Osteocyte (in vitro differentiated cells): Measurements from ENCODE around the gene BCKDHB. TPM values are rescaled to one million over a fixed set of nuclear protein-coding genes. Genes with fewer than 3 reads are reported as not detected.

Source experiments
- DNase-seq: peaks from one replicate; pipeline ENCODE4 v3.0.0; 2021; ENCODE audit warnings: mixed read lengths; ENCODE audit not compliant: unreplicated experiment; ENCODE audit errors: extremely low spot score
- H3K27ac Mint-ChIP-seq: one replicate; pipeline ENCODE4 v1.8.0; 2021; ENCODE audit warnings: mild to moderate bottlenecking, mixed read lengths; ENCODE audit not compliant: unreplicated experiment
- H3K27me3 Mint-ChIP-seq: one replicate; pipeline ENCODE4 v1.8.0; 2021; ENCODE audit warnings: mixed read lengths; ENCODE audit not compliant: unreplicated experiment
- H3K36me3 Mint-ChIP-seq: one replicate; pipeline ENCODE4 v1.8.0; 2021; ENCODE audit warnings: mixed read lengths; ENCODE audit not compliant: unreplicated experiment
- H3K4me1 Mint-ChIP-seq: one replicate; pipeline ENCODE4 v1.8.0; 2021; ENCODE audit warnings: mixed read lengths; ENCODE audit not compliant: unreplicated experiment
- H3K4me3 Mint-ChIP-seq: one replicate; pipeline ENCODE4 v1.8.0; 2021; ENCODE audit warnings: mild to moderate bottlenecking, moderate library complexity, mixed read lengths; ENCODE audit not compliant: unreplicated experiment
- H3K9me3 Mint-ChIP-seq: one replicate; pipeline ENCODE4 v1.8.0; 2021; ENCODE audit warnings: mixed read lengths; ENCODE audit not compliant: unreplicated experiment
- total RNA-seq: library from RNA; stranded (reverse); gene quantifications from 2 replicates; pipeline ENCODE4 v1.2.1, GENCODE V29; 2021
- TF ChIP-seq, protein P1 (sequence below): fragments of 200-600 bp; sonication (generic); IDR thresholded peaks from 2 replicates; pipeline ENCODE4 v1.5.0; 2021; ENCODE audit warnings: antibody characterized with exemption, mild to moderate bottlenecking, moderate library complexity

The BCKDHB gene
- total RNA-seq, 1 donor from 2014 or later, result 20.4 TPM

DNA sequence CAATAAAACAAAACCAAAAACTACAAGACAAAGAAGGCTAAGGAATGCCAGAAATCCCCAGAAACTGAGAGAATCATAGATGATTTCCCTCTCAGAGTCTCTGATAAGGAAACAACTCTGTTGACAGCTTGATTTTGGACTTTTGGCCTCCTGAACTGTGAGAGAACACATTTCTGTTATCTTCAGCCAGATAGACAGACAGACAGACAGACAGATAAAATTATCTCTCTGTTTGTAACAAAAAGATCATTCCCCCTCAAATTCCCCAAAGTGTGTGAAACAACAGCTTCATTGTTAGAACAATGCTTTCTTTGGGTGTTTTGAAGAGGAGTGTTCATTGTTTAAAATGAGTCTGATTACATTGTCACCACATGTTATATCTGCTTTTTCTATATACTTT, 148.2 kb downstream of the BCKDHB start:
- H3K4me1 Mint-ChIP-seq, result peaks cover 2% of the 10 kb centered on the region
- H3K27me3 Mint-ChIP-seq, result no peaks in the 10 kb centered on the region
- H3K4me3 Mint-ChIP-seq, result no peak overlapping the region
- TF ChIP-seq, protein P1, sequence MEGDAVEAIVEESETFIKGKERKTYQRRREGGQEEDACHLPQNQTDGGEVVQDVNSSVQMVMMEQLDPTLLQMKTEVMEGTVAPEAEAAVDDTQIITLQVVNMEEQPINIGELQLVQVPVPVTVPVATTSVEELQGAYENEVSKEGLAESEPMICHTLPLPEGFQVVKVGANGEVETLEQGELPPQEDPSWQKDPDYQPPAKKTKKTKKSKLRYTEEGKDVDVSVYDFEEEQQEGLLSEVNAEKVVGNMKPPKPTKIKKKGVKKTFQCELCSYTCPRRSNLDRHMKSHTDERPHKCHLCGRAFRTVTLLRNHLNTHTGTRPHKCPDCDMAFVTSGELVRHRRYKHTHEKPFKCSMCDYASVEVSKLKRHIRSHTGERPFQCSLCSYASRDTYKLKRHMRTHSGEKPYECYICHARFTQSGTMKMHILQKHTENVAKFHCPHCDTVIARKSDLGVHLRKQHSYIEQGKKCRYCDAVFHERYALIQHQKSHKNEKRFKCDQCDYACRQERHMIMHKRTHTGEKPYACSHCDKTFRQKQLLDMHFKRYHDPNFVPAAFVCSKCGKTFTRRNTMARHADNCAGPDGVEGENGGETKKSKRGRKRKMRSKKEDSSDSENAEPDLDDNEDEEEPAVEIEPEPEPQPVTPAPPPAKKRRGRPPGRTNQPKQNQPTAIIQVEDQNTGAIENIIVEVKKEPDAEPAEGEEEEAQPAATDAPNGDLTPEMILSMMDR, result no peak
- H3K36me3 Mint-ChIP-seq, result no peaks in the 10 kb centered on the region
- no peaks in the 10 kb centered on the region for H3K9me3 Mint-ChIP-seq
- no peak for DNase-seq
- H3K27ac Mint-ChIP-seq, result no peak overlapping the region

DNA sequence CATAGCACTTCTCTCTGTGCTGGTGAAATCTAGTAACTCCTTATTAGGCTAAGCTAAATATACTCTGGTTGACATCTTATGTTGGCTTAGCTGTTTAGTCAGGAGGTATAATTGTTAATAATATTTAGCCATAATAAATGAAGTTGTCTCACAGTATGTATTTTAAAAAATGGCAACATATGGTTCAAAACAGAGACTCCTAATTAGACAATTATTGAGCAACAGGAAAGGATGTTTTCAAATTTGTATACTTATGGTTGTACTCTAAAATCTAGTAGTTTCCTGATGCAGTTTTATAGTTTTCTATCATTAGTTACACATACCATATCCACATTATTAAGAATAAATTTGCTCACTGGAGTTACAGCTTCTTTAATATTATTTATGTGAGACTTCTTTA, 150.2 kb downstream of the BCKDHB start:
- no peaks in the 10 kb centered on the region for H3K4me1 Mint-ChIP-seq

DNA sequence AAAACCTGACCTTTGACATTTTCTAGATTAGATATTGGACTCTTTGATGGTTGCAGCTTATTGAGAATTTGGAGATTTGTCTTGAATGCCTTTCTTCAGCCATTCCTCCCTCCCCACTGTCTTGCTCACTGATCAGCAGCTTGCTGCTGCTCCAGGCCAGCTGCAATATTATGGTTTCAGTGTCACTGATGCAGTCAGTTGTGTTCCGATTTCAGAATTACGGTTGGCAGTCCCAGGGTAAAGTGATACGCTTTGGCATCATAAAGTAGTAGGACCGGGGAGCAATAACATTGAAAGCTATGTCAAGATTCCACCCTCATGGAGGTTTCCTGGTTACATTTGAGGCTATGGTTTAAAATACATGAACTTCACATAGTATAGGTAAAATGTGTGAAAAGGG, 152.6 kb downstream of the BCKDHB start:
- TF ChIP-seq, protein P1, result no peak
- H3K27ac Mint-ChIP-seq, result no peak overlapping the region
- DNase-seq, result no peak
- H3K9me3 Mint-ChIP-seq, result no peaks in the 10 kb centered on the region
- H3K36me3 Mint-ChIP-seq, result no peaks in the 10 kb centered on the region
- no peak overlapping the region for H3K4me3 Mint-ChIP-seq
- H3K4me1 Mint-ChIP-seq, result no peaks in the 10 kb centered on the region
- H3K27me3 Mint-ChIP-seq, result no peaks in the 10 kb centered on the region

More for the DNA sequence above, 150.2 kb downstream of the BCKDHB start:
- Mint-ChIP-seq H3K27ac (no peak overlapping the region), H3K36me3 (no peaks in the 10 kb centered on the region), H3K4me3 (no peak overlapping the region), H3K9me3 (no peaks in the 10 kb centered on the region), H3K27me3 (no peaks in the 10 kb centered on the region)
- no peak for DNase-seq
- TF ChIP-seq, protein P1, result no peak

DNA sequence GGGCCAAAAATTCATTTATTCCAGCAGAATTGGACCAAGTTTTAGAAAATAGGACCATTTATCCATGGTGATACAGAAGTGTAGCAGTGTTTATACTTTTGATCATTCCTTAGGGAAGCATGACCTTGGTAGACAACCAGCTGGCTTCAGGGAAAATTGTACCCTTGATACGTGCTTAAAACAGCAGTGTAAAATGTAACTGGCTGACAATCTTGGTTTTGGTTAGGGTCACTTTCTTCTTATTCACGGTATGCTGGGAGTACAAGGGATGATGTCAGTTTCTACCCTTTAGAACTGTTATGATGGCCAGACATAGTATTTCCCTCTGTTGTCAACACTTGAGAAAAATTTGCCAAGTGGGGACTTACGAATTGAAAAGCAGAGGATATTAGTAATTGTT, 157.1 kb downstream of the BCKDHB start:
- no peaks in the 10 kb centered on the region for H3K9me3 Mint-ChIP-seq
- H3K4me1 Mint-ChIP-seq, result no peaks in the 10 kb centered on the region
- no peaks in the 10 kb centered on the region for H3K27me3 Mint-ChIP-seq
- no peaks in the 10 kb centered on the region for H3K36me3 Mint-ChIP-seq
- no peak overlapping the region for H3K27ac Mint-ChIP-seq
- no peak for DNase-seq
- H3K4me3 Mint-ChIP-seq, result no peak overlapping the region
- TF ChIP-seq, protein P1, result no peak

DNA sequence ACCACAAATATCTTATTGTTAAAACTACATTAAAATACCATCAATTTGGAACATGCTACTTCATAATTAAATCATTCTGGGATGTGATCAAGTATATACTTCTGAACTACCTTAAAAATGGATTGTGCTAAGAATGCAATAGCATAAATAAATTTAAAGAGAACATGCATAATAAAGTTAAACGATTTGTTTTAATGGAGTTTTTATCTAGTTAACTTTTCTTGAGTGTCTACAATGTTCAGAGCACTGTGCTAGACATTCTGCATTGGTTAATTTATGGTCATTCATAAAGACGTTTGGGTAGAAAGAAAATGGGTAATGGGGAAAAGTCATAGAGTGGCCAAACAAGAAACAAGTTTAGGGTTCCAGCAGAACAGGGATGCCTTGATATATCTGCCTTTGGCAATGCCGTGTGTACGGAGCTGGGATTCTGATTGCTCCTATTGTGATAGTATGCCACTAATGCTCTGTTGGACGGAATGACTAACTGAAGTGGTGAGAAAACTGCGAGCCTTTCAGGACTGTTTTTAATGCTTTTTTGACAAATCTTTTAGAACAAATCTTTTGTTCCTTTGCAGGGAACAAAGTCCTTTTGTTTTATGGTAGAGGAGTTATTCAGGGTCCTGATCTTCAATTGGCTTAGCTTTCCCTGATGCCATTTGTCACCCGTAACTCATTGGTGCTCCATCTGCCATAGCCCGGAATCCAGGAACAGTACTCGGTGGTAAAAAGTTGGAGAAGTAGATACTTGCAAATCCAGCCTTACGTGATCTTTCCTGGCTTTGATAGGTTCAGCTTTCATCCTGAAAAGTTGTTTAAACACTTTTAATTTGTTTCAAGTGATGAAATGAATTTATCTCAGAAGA, 162.6 kb downstream of the BCKDHB start:
- Mint-ChIP-seq H3K4me3 (no peak overlapping the region), H3K27me3 (no peaks in the 10 kb centered on the region), H3K4me1 (no peaks in the 10 kb centered on the region), H3K27ac (no peak overlapping the region), H3K36me3 (no peaks in the 10 kb centered on the region), H3K9me3 (no peaks in the 10 kb centered on the region)
- TF ChIP-seq, protein P1, result no peak
- no peak for DNase-seq
